IMR-90 (cell line): Measurements from ENCODE around the gene GLIPR1. TPM values are rescaled to one million over a fixed set of nuclear protein-coding genes. Genes with fewer than 3 reads are reported as not detected.
A peak's percentile ranks its signal among the peaks of the same experiment; 100 is the strongest.

ENCODE experiments used
- ATAC-seq: fragments of 200-7000 bp; cut with Tn5 transposase; 2 replicates; pipeline ENCODE4 v1.9.1; 2020; ENCODE audit warnings: low read depth, mild to moderate bottlenecking, moderate library complexity
- BruUV-seq: library from RNA; stranded (reverse); fragments of 400-500 nt; replicated peaks from 2 replicates; lab custom pipeline; 2021; lab: Mats Ljungman, UMichigan
- CTCF ChIA-PET: fragments of 300-600 bp; formaldehyde crosslinking; extraction: SDS; loops from one replicate; lab custom pipeline; 2021; ENCODE audit warnings: antibody characterized with exemption; lab: Yijun Ruan, JAX
- POLR2A ChIA-PET: fragments of 300-600 bp; sonication (Branson Sonifier 250); formaldehyde crosslinking; loops from one replicate; lab custom pipeline; 2022; ENCODE audit warnings: antibody characterized with exemption; ENCODE audit not compliant: unreplicated experiment; lab: Charles Lee
- DNase-seq: peaks from one replicate; pipeline ENCODE4 v3.0.0; 2013
- H2AFZ ChIP-seq: replicated peaks from 2 replicates; pipeline ENCODE3; 2013; ENCODE audit warnings: low read length, mild to moderate bottlenecking; ENCODE audit not compliant: poor library complexity
- H2AK5ac ChIP-seq: 2 replicates; pipeline ENCODE4 v1.6.1; 2013; ENCODE audit warnings: low read depth, low read length, inconsistent platforms
- H2AK9ac ChIP-seq: replicated peaks from 2 replicates; pipeline ENCODE3; 2013; ENCODE audit warnings: mild to moderate bottlenecking, low read depth, low read length, moderate library complexity; ENCODE audit not compliant: poor library complexity
- H2BK120ac ChIP-seq: 2 replicates; pipeline ENCODE4 v1.6.1; 2013; ENCODE audit warnings: low read depth, low read length, inconsistent platforms
- H2BK15ac ChIP-seq: 3 replicates; pipeline ENCODE4 v1.6.1; 2013; ENCODE audit warnings: low read depth, low read length, inconsistent platforms
- H2BK20ac ChIP-seq: 2 replicates; pipeline ENCODE4 v1.6.1; 2013; ENCODE audit warnings: low read depth, mild to moderate bottlenecking, inconsistent platforms, low read length, moderate library complexity
- H2BK5ac ChIP-seq: 2 replicates; pipeline ENCODE4 v1.6.1; 2013; ENCODE audit warnings: mild to moderate bottlenecking, low read depth, low read length, inconsistent platforms; ENCODE audit not compliant: poor library complexity, severe bottlenecking
- H3K14ac ChIP-seq: replicated peaks from 2 replicates; pipeline ENCODE4 v1.6.1; 2013; ENCODE audit warnings: low read depth, low read length, inconsistent platforms
- H3K18ac ChIP-seq: 2 replicates; pipeline ENCODE4 v1.6.1; 2013; ENCODE audit warnings: low read depth, low read length, control low read depth
- H3K23ac ChIP-seq: 2 replicates; pipeline ENCODE4 v1.6.1; 2013; ENCODE audit warnings: low read depth, low read length, inconsistent platforms
- H3K27ac ChIP-seq: 2 replicates; pipeline ENCODE4 v1.5.1; 2013; ENCODE audit warnings: mild to moderate bottlenecking, control low read depth, low read length; ENCODE audit not compliant: insufficient read depth
- H3K27me3 ChIP-seq: 2 replicates; pipeline ENCODE4 v1.6.1; 2013; ENCODE audit warnings: low read length; ENCODE audit not compliant: control insufficient read depth, insufficient read depth
- H3K36me3 ChIP-seq: 2 replicates; pipeline ENCODE4 v1.6.1; 2013; ENCODE audit warnings: low read length, mixed read lengths; ENCODE audit not compliant: control insufficient read depth, insufficient read depth
- H3K4ac ChIP-seq: 2 replicates; pipeline ENCODE4 v1.6.1; 2013; ENCODE audit warnings: low read depth, low read length, inconsistent platforms
- H3K4me1 ChIP-seq: 2 replicates; pipeline ENCODE4 v1.6.1; 2013; ENCODE audit warnings: low read length, mixed read lengths; ENCODE audit not compliant: control insufficient read depth, insufficient read depth
- H3K4me2 ChIP-seq: 2 replicates; pipeline ENCODE4 v1.6.1; 2013; ENCODE audit warnings: low read depth, mild to moderate bottlenecking, control low read depth, low read length, moderate library complexity
- H3K4me3 ChIP-seq: 2 replicates; pipeline ENCODE4 v1.5.1; 2013; ENCODE audit warnings: low read depth, mild to moderate bottlenecking, control low read depth, low read length, moderate library complexity; ENCODE audit not compliant: insufficient read depth
- H3K56ac ChIP-seq: 2 replicates; pipeline ENCODE4 v1.6.1; 2013; ENCODE audit warnings: low read length, inconsistent platforms; ENCODE audit not compliant: insufficient read depth; ENCODE audit errors: extremely low read depth
- H3K79me1 ChIP-seq, 2 experiments: 2 replicates each; pipeline ENCODE4 v1.6.1; 2013; ENCODE audit warnings: low read length in 2 of 2, inconsistent platforms in 1 of 2, low read depth in 1 of 2
- H3K9ac ChIP-seq: 2 replicates; pipeline ENCODE4 v1.6.1; 2013; ENCODE audit warnings: low read depth, low read length, control low read depth
- H3K9me1 ChIP-seq: 2 replicates; pipeline ENCODE4 v1.6.1; 2013; ENCODE audit warnings: low read length, inconsistent platforms; ENCODE audit not compliant: insufficient read depth
- H3K9me3 ChIP-seq: 2 replicates; pipeline ENCODE4 v1.6.1; 2013; ENCODE audit warnings: low read length; ENCODE audit not compliant: control insufficient read depth, insufficient read depth
- H4K20me1 ChIP-seq: 2 replicates; pipeline ENCODE4 v1.6.1; 2013; ENCODE audit warnings: low read length, inconsistent platforms; ENCODE audit not compliant: insufficient read depth
- H4K5ac ChIP-seq: 2 replicates; pipeline ENCODE4 v1.6.1; 2013; ENCODE audit warnings: mild to moderate bottlenecking, low read depth, low read length, control low read depth
- H4K8ac ChIP-seq, 2 experiments: 2 replicates each; pipeline ENCODE4 v1.6.1; 2013; ENCODE audit warnings: low read depth in 2 of 2, low read length in 2 of 2, control low read depth in 1 of 2, inconsistent platforms in 1 of 2
- H4K91ac ChIP-seq: 2 replicates; pipeline ENCODE4 v1.6.1; 2013; ENCODE audit warnings: low read depth, low read length, inconsistent platforms; ENCODE audit not compliant: insufficient read depth
- BHLHE40 ChIP-seq: fragments of 150-350 bp; IDR thresholded peaks from 2 replicates; pipeline ENCODE4 v1.6.1; 2016; ENCODE audit warnings: mild to moderate bottlenecking, low read depth, low read length
- CEBPB ChIP-seq: IDR thresholded peaks from 2 replicates; pipeline ENCODE4 v1.6.1; 2012; ENCODE audit warnings: low read depth, low read length, improper control_type of control experiment
- CHD1 ChIP-seq: IDR thresholded peaks from 2 replicates; pipeline ENCODE4 v1.6.1; 2012; ENCODE audit warnings: low read depth, low read length, improper control_type of control experiment
- FOS ChIP-seq: fragments of 150-350 bp; IDR thresholded peaks from 2 replicates; pipeline ENCODE4 v1.6.1; 2016; ENCODE audit warnings: low read depth, low read length
- MAFK ChIP-seq: IDR thresholded peaks from 2 replicates; pipeline ENCODE4 v1.6.1; 2012; ENCODE audit warnings: low read depth, low read length, improper control_type of control experiment
- MXI1 ChIP-seq: IDR thresholded peaks from 2 replicates; pipeline ENCODE4 v1.6.1; 2012; ENCODE audit warnings: low read depth, mild to moderate bottlenecking, low read length, moderate library complexity, borderline replicate concordance
- NFE2L2 ChIP-seq: fragments of 150-350 bp; IDR thresholded peaks from 2 replicates; pipeline ENCODE4 v1.6.1; 2016; ENCODE audit warnings: low read depth, mild to moderate bottlenecking, low read length
- RAD21 ChIP-seq: IDR thresholded peaks from 2 replicates; pipeline ENCODE4 v1.6.1; 2012; ENCODE audit warnings: low read length, improper control_type of control experiment
- RCOR1 ChIP-seq: IDR thresholded peaks from 2 replicates; pipeline ENCODE4 v1.6.1; 2012; ENCODE audit warnings: mild to moderate bottlenecking, low read length, improper control_type of control experiment; ENCODE audit not compliant: insufficient replicate concordance
- RFX5 ChIP-seq: IDR thresholded peaks from 2 replicates; pipeline ENCODE4 v1.8.0; 2012; ENCODE audit warnings: low read depth, mild to moderate bottlenecking, low read length, moderate library complexity
- SMC3 ChIP-seq: fragments of 150-350 bp; IDR thresholded peaks from 2 replicates; pipeline ENCODE4 v1.6.1; 2016; ENCODE audit warnings: low read depth, mild to moderate bottlenecking, antibody characterized with exemption, low read length, moderate library complexity
- WGBS, 2 experiments: methylation state at CpG; one replicate each; pipeline versions ENCODE4 v1.1.5 to v1.1.7; 2013; ENCODE audit warnings: missing lambda C conversion rate in 2 of 2; ENCODE audit not compliant: insufficient read length in 1 of 2; ENCODE audit errors: extremely low coverage in 2 of 2; 5-methylcytosine and 5-hydroxymethylcytosine counted together
- dilution Hi-C: fragments of 300-500 bp; cut with HindIII; formaldehyde crosslinking; loops from one replicate; pipeline ENCODE4 v1.14.3; 2018; ENCODE audit warnings: low sequenced_read_pairs; ENCODE audit not compliant: unreplicated experiment
- in situ Hi-C: fragments of 300-500 bp; cut with MboI; formaldehyde crosslinking; loops from 3 replicates; pipeline ENCODE4 v1.14.3; 2019; ENCODE audit warnings: low sequenced_read_pairs, inconsistent platforms, mixed read lengths
- intact Hi-C: fragments of 100-400 bp; cut with micrococcal nuclease; formaldehyde crosslinking; loops from 2 replicates; pipeline ENCODE4 v1.10.0; 2022
- polyA plus RNA-seq, 3 experiments: library from polyadenylated mRNA; depleted of rRNA; stranded (reverse); fragments of >200 nt; gene quantifications; 2 replicates each; pipeline ENCODE4 v1.2.3, GENCODE V29; 2012; ENCODE audit warnings: low replicate concordance in 1 of 3
- total RNA-seq: library from RNA; depleted of rRNA; stranded (reverse); fragments of >200 nt; gene quantifications from 2 replicates; pipeline ENCODE4 v1.2.3, GENCODE V29; 2012
- TF ChIP-seq, protein P1 (sequence below): fragments of 150-350 bp; IDR thresholded peaks from 2 replicates; pipeline ENCODE4 v1.6.1; 2016; ENCODE audit warnings: low read depth, mild to moderate bottlenecking, low read length, moderate library complexity, borderline replicate concordance
- TF ChIP-seq, protein P2 (sequence below): fragments of 150-350 bp; IDR thresholded peaks from 2 replicates; pipeline ENCODE4 v1.6.1; 2017; ENCODE audit warnings: mild to moderate bottlenecking, antibody characterized with exemption, low read length, low read depth

GLIPR1 gene
- total and polyA plus RNA-seq, 2 of the 4 experiments (the other 2 are of a cell fraction): 268 to 327 TPM

- TF ChIP-seq, protein P1, sequence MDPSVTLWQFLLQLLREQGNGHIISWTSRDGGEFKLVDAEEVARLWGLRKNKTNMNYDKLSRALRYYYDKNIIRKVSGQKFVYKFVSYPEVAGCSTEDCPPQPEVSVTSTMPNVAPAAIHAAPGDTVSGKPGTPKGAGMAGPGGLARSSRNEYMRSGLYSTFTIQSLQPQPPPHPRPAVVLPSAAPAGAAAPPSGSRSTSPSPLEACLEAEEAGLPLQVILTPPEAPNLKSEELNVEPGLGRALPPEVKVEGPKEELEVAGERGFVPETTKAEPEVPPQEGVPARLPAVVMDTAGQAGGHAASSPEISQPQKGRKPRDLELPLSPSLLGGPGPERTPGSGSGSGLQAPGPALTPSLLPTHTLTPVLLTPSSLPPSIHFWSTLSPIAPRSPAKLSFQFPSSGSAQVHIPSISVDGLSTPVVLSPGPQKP: no peak
- TF ChIP-seq RAD21: peak; percentile 24; the same call in 1 of the 2 replicates
- peak; percentile 28 for TF ChIP-seq MAFK
Measured at GRCh38 chr12:75480469-75480949, at the start of gene GLIPR1 (continued).

DNA sequence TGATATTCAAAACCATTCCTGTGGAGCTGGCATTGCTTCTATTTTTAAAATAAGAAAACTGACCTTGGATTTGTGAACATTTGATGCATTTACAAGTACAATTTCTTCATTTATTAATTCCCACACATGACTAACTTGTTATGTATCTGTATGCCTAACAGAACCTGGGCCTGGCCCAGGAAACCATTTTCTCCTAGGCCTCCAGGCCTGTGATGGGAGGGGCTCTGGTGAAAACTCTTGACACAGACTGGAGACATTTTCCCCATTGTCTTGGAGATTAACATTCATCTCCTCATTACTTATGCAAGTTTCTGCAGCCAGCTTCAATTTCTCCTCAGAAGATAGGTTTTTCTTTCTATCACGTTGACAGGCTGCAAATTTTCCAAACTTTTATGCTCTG is 47.6 kb upstream of the GLIPR1 start:
- Histone ChIP-seq H2BK120ac (no peak overlapping the region), H4K91ac (no peak overlapping the region), H4K20me1 (no peaks in the 10 kb centered on the region), H2AFZ (no peak overlapping the region), H2BK15ac (no peak overlapping the region), H3K27ac (no peak overlapping the region), H3K9ac (no peak overlapping the region), H3K9me1 (no peaks in the 10 kb centered on the region), H3K18ac (no peak overlapping the region), H3K14ac (no peak overlapping the region), H3K4me3 (no peak overlapping the region), H3K79me1 (no peaks in the 10 kb centered on the region), H3K56ac (no peak overlapping the region), H2BK20ac (no peak overlapping the region), H3K9me3 (peaks cover 10% of the 10 kb centered on the region), H2AK5ac (no peak overlapping the region), H3K4me1 (no peaks in the 10 kb centered on the region), H3K4ac (no peak overlapping the region), H3K23ac (no peak overlapping the region), H2AK9ac (no peak overlapping the region), H3K36me3 (no peaks in the 10 kb centered on the region), H4K5ac (no peak overlapping the region), H3K4me2 (no peak overlapping the region), H3K27me3 (no peaks in the 10 kb centered on the region), H2BK5ac (no peak overlapping the region), H4K8ac (no peak overlapping the region)
- ChIA-PET CTCF (no interaction called here), POLR2A (no interaction called here)
- BruUV-seq: no TSS peak
- intact Hi-C loops: no loop called here
- in situ Hi-C loops: no loop called here
- WGBS, 2 experiments: no CpG with 5 or more reads among the region's 1 CpG
- dilution Hi-C loops: no loop called here
- DNase-seq: no peak
- ATAC-seq: no peak
- no peak for TF ChIP-seq NFE2L2
- no peak for TF ChIP-seq SMC3
- TF ChIP-seq, protein P1: no peak
- TF ChIP-seq, protein P2, sequence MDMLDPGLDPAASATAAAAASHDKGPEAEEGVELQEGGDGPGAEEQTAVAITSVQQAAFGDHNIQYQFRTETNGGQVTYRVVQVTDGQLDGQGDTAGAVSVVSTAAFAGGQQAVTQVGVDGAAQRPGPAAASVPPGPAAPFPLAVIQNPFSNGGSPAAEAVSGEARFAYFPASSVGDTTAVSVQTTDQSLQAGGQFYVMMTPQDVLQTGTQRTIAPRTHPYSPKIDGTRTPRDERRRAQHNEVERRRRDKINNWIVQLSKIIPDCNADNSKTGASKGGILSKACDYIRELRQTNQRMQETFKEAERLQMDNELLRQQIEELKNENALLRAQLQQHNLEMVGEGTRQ: no peak
- TF ChIP-seq MXI1: no peak
- no peak for TF ChIP-seq FOS
- TF ChIP-seq CEBPB: no peak
- TF ChIP-seq BHLHE40: no peak
- no peak for TF ChIP-seq CHD1
- TF ChIP-seq MAFK: no peak
- TF ChIP-seq RFX5: no peak
- TF ChIP-seq RCOR1: no peak
